ENCODE measurements around the gene HIVEP3. TPM values are rescaled to one million over a fixed set of nuclear protein-coding genes. Genes with fewer than 3 reads are reported as not detected.

HIVEP3 gene
- total RNA-seq, 1 experiment from 2014 or later = 1.4 TPM

- Histone ChIP-seq H3K14ac (ENCODE audit: insufficient read depth, low read length) (no peak overlapping the region), H3K79me2 (ENCODE audit: insufficient read depth, low read length) (no peaks in the 10 kb centered on the region), H2BK15ac (ENCODE audit: low read depth, low read length) (no peak overlapping the region), H4K5ac (ENCODE audit: insufficient read length, low read depth, low read length) (no peak overlapping the region), H2BK5ac (ENCODE audit: insufficient read length, low read length) (no peak overlapping the region), H3K18ac (ENCODE audit: insufficient read length, low read depth, low read length) (no peak overlapping the region), H3K9ac (ENCODE audit: extremely low read depth, insufficient read length, low read length) (no peak overlapping the region), H2BK120ac (ENCODE audit: low read depth, low read length, poor library complexity, severe bottlenecking) (no peak overlapping the region), H3T11ph (ENCODE audit: low read length) (no peak overlapping the region), H3K4me1 (ENCODE audit: insufficient read depth, low read length) (no peaks in the 10 kb centered on the region; the same call in 1 of the 2 replicates), H2AFZ (ENCODE audit: low read length) (no peak overlapping the region), H3K27ac (ENCODE audit: insufficient read length, low read depth, low read length) (no peak overlapping the region), H3K9me3 (ENCODE audit: control insufficient read depth, low read depth, low read length) (no peaks in the 10 kb centered on the region), H4K91ac (ENCODE audit: insufficient read length, low read depth, low read length) (no peak overlapping the region), H4K20me1 (ENCODE audit: control insufficient read depth, insufficient read depth, insufficient read length) (no peaks in the 10 kb centered on the region), H2BK20ac (ENCODE audit: low read depth, low read length, poor library complexity, severe bottlenecking) (no peak overlapping the region), H3K4ac (ENCODE audit: low read depth, low read length) (no peak overlapping the region), H2AK5ac (ENCODE audit: insufficient read length, low read length) (no peak overlapping the region), H3K56ac (ENCODE audit: insufficient read length, low read depth, low read length) (no peak overlapping the region), H4K8ac (replicated peaks; ENCODE audit: insufficient read length, low read depth, low read length) (no peak overlapping the region), H3K27me3 (ENCODE audit: insufficient read depth, low read length) (peaks cover 18% of the 10 kb centered on the region; the same call in 1 of the 2 replicates), H3K23me2 (ENCODE audit: insufficient read length, low read depth, low read length, poor library complexity, severe bottlenecking) (no peaks in the 10 kb centered on the region), H3K79me1 (ENCODE audit: insufficient read depth, low read depth, low read length, poor library complexity, severe bottlenecking) (no peaks in the 10 kb centered on the region), H3K23ac (ENCODE audit: insufficient read length, low read depth, low read length) (no peak overlapping the region), H3K4me2 (ENCODE audit: insufficient read depth, insufficient read length, low read length) (no peak overlapping the region), H2BK12ac (ENCODE audit: insufficient read length, low read depth, low read length) (no peak overlapping the region)
- no CpG with 5 or more reads among the region's 7 CpGs for WGBS (ENCODE audit: extremely low coverage, insufficient read length, low lambda C conversion rate)
- Mint-ChIP-seq H3K27me3 (ENCODE audit: low read depth) (peaks cover 35% of the 10 kb centered on the region), H3K9me3 (no peaks in the 10 kb centered on the region), H3K4me1 (peaks cover 10 to 12% of the 10 kb centered on the region in 2 experiments), H3K27ac (no peak overlapping the region), H3K4me3 (no peak overlapping the region), H3K36me3 (ENCODE audit: insufficient read depth in 1 of 3, low read depth in 3 of 3) (no peaks in the 10 kb centered on the region)
- DNase-seq = no peak
- no peak; the same call in 2 of the 3 replicates for TF ChIP-seq CTCF (conservative IDR thresholded peaks at IDR 0.05)
Observed at GRCh38 chr1:41657679-41658295, 260.9 kb downstream of the HIVEP3 start.

Data from H9 (cell line).